H9 (cell line): Measurements from ENCODE around the gene ADARB2. TPM values are rescaled to one million over a fixed set of nuclear protein-coding genes. Genes with fewer than 3 reads are reported as not detected.

ENCODE experiments used
- DNase-seq: peaks from one replicate; pipeline ENCODE4 v3.0.0-alpha.2; 2017
- H2AFZ ChIP-seq: one replicate; pipeline ENCODE4 v1.6.1; 2013; ENCODE audit warnings: mild to moderate bottlenecking, low read length, control low read depth, moderate library complexity
- H2AK5ac ChIP-seq: 2 replicates; pipeline ENCODE4 v1.6.1; 2013; ENCODE audit warnings: low read length, control low read depth, mixed read lengths; ENCODE audit not compliant: insufficient read length
- H2BK120ac ChIP-seq: one replicate; pipeline ENCODE4 v1.6.1; 2013; ENCODE audit warnings: low read depth, mild to moderate bottlenecking, low read length, control low read depth, inconsistent platforms; ENCODE audit not compliant: poor library complexity, severe bottlenecking
- H2BK12ac ChIP-seq: 2 replicates; pipeline ENCODE4 v1.6.1; 2013; ENCODE audit warnings: low read length, control low read depth, mixed read lengths, low read depth; ENCODE audit not compliant: insufficient read length
- H2BK15ac ChIP-seq: 2 replicates; pipeline ENCODE4 v1.6.1; 2013; ENCODE audit warnings: low read depth, low read length, control low read depth
- H2BK20ac ChIP-seq: one replicate; pipeline ENCODE4 v1.6.1; 2013; ENCODE audit warnings: low read depth, mild to moderate bottlenecking, low read length, control low read depth, inconsistent platforms; ENCODE audit not compliant: poor library complexity, severe bottlenecking
- H2BK5ac ChIP-seq: 2 replicates; pipeline ENCODE4 v1.6.1; 2013; ENCODE audit warnings: low read length, control low read depth, mixed read lengths; ENCODE audit not compliant: insufficient read length
- H3K14ac ChIP-seq: 2 replicates; pipeline ENCODE4 v1.6.1; 2013; ENCODE audit warnings: low read length, control low read depth; ENCODE audit not compliant: insufficient read depth
- H3K18ac ChIP-seq: 2 replicates; pipeline ENCODE4 v1.6.1; 2013; ENCODE audit warnings: low read depth, mild to moderate bottlenecking, mixed read lengths, low read length, control low read depth; ENCODE audit not compliant: insufficient read length
- H3K23ac ChIP-seq: 2 replicates; pipeline ENCODE4 v1.6.1; 2013; ENCODE audit warnings: low read length, control low read depth, mixed read lengths, low read depth; ENCODE audit not compliant: insufficient read length
- H3K23me2 ChIP-seq: 2 replicates; pipeline ENCODE4 v1.6.1; 2013; ENCODE audit warnings: low read depth, mild to moderate bottlenecking, mixed read lengths, low read length, control low read depth; ENCODE audit not compliant: insufficient read length, poor library complexity, severe bottlenecking
- H3K27ac ChIP-seq: 2 replicates; pipeline ENCODE4 v1.5.1; 2013; ENCODE audit warnings: low read length, control low read depth, mixed read lengths, low read depth; ENCODE audit not compliant: insufficient read length
- H3K27me3 ChIP-seq: 2 replicates; pipeline ENCODE4 v1.6.1; 2013; ENCODE audit warnings: low read length, control low read depth, inconsistent platforms; ENCODE audit not compliant: insufficient read depth
- H3K4ac ChIP-seq: 2 replicates; pipeline ENCODE4 v1.6.1; 2013; ENCODE audit warnings: low read depth, mild to moderate bottlenecking, control low read depth, inconsistent platforms, low read length, moderate library complexity
- H3K4me1 ChIP-seq: 2 replicates; pipeline ENCODE4 v1.6.1; 2013; ENCODE audit warnings: low read length, control low read depth, inconsistent platforms; ENCODE audit not compliant: insufficient read depth
- H3K4me2 ChIP-seq: 2 replicates; pipeline ENCODE4 v1.6.1; 2013; ENCODE audit warnings: low read length, control low read depth, mixed read lengths; ENCODE audit not compliant: insufficient read length, insufficient read depth
- H3K56ac ChIP-seq: 2 replicates; pipeline ENCODE4 v1.6.1; 2013; ENCODE audit warnings: low read depth, mild to moderate bottlenecking, mixed read lengths, low read length, control low read depth; ENCODE audit not compliant: insufficient read length
- H3K79me1 ChIP-seq: 2 replicates; pipeline ENCODE4 v1.6.1; 2013; ENCODE audit warnings: low read depth, mild to moderate bottlenecking, moderate library complexity, low read length, control low read depth, inconsistent platforms; ENCODE audit not compliant: insufficient read depth, poor library complexity, severe bottlenecking
- H3K79me2 ChIP-seq: 2 replicates; pipeline ENCODE4 v1.6.1; 2013; ENCODE audit warnings: low read length, control low read depth, inconsistent platforms; ENCODE audit not compliant: insufficient read depth
- H3K9ac ChIP-seq: 2 replicates; pipeline ENCODE4 v1.6.1; 2013; ENCODE audit warnings: low read length, control low read depth, mixed read lengths; ENCODE audit not compliant: insufficient read length; ENCODE audit errors: extremely low read depth
- H3K9me3 ChIP-seq: one replicate; pipeline ENCODE4 v1.6.1; 2013; ENCODE audit warnings: low read depth, low read length, inconsistent platforms; ENCODE audit not compliant: control insufficient read depth
- H3T11ph ChIP-seq: one replicate; pipeline ENCODE4 v1.6.1; 2013; ENCODE audit warnings: mild to moderate bottlenecking, low read length, control low read depth, inconsistent platforms
- H4K20me1 ChIP-seq: one replicate; pipeline ENCODE4 v1.6.1; 2013; ENCODE audit not compliant: control insufficient read depth, insufficient read length, insufficient read depth
- H4K5ac ChIP-seq: 2 replicates; pipeline ENCODE4 v1.6.1; 2013; ENCODE audit warnings: low read depth, mild to moderate bottlenecking, mixed read lengths, low read length, control low read depth; ENCODE audit not compliant: insufficient read length
- H4K8ac ChIP-seq: replicated peaks from 2 replicates; pipeline ENCODE4 v1.6.1; 2013; ENCODE audit warnings: low read length, control low read depth, mixed read lengths, low read depth; ENCODE audit not compliant: insufficient read length
- H4K91ac ChIP-seq: 2 replicates; pipeline ENCODE4 v1.6.1; 2013; ENCODE audit warnings: low read depth, mild to moderate bottlenecking, moderate library complexity, mixed read lengths, low read length, control low read depth; ENCODE audit not compliant: insufficient read length
- H3K27ac Mint-ChIP-seq, 3 experiments: 2 replicates in 2 of 3; 3 replicates in 1 of 3; pipeline ENCODE4 v1.8.0; 2020 to 2021; ENCODE audit warnings: mixed read lengths in 3 of 3, mild to moderate bottlenecking in 1 of 3, moderate library complexity in 1 of 3
- H3K27me3 Mint-ChIP-seq: 2 replicates; pipeline ENCODE4 v1.8.0; 2021; ENCODE audit warnings: low read depth, mild to moderate bottlenecking, moderate library complexity, mixed read lengths
- H3K36me3 Mint-ChIP-seq, 3 experiments: 2 replicates in 2 of 3; 3 replicates in 1 of 3; pipeline ENCODE4 v1.8.0; 2020 to 2021; ENCODE audit warnings: low read depth in 3 of 3, mixed read lengths in 3 of 3; ENCODE audit not compliant: insufficient read depth in 1 of 3
- H3K4me1 Mint-ChIP-seq, 2 experiments: 2 replicates each; pipeline ENCODE4 v1.8.0; 2020; ENCODE audit warnings: mixed read lengths in 2 of 2
- H3K4me3 Mint-ChIP-seq, 2 experiments: 2 replicates in 1 of 2; 3 replicates in 1 of 2; pipeline ENCODE4 v1.8.0; 2020 to 2021; ENCODE audit warnings: mild to moderate bottlenecking in 2 of 2, mixed read lengths in 2 of 2, moderate library complexity in 1 of 2
- H3K9me3 Mint-ChIP-seq, 2 experiments: 2 replicates in 1 of 2; 3 replicates in 1 of 2; pipeline ENCODE4 v1.8.0; 2020; ENCODE audit warnings: mild to moderate bottlenecking in 2 of 2, mixed read lengths in 2 of 2, moderate library complexity in 1 of 2
- WGBS: extraction: QIAGEN DNeasy Blood & Tissue Kit; methylation state at CpG from one replicate; pipeline ENCODE4 v1.1.7; 2013; ENCODE audit warnings: missing lambda C conversion rate, low lambda C conversion rate, mixed read lengths; ENCODE audit not compliant: insufficient read length; ENCODE audit errors: extremely low coverage; 5-methylcytosine and 5-hydroxymethylcytosine counted together
- total RNA-seq: library from RNA; stranded (reverse); gene quantifications from 2 replicates; pipeline ENCODE4 v1.2.1, GENCODE V29; 2021
- TF ChIP-seq, protein P1 (sequence below): fragments of 200-600 bp; sonication (generic); conservative IDR thresholded peaks from 3 replicates; pipeline ENCODE4 v1.8.0; 2021; ENCODE audit warnings: antibody characterized with exemption, mild to moderate bottlenecking

Gene ADARB2
- total RNA-seq, 1 experiment from 2014 or later = 0.87 TPM

DNA sequence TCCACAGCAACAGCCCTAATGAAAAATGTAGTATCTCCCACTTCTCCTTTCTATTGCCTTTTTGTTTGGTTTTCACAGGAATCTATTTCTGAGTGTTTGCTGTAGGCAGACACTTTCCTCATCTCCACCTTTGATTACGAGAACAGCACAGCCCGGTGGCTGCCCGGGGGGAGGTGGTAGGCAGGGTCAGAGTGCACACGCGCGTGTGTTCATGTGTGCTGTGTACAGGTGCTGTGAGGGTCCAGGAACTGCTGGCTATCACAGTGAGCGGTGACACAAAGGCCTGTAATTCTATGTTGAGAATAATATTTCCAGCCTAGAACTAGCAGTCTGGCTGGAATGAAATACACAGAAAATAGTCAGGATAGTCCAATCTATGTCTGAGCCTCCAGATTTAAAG lies 212.8 kb downstream of the ADARB2 start:
- Histone ChIP-seq H3K23ac (no peak overlapping the region), H3K9me3 (no peaks in the 10 kb centered on the region), H3K23me2 (no peaks in the 10 kb centered on the region), H3K9ac (no peak overlapping the region), H3K4me1 (peaks cover 8% of the 10 kb centered on the region), H3K18ac (no peak overlapping the region), H2BK15ac (no peak overlapping the region), H3K56ac (no peak overlapping the region), H4K8ac (no peak overlapping the region), H3K27me3 (no peaks in the 10 kb centered on the region), H2BK20ac (no peak overlapping the region), H4K91ac (no peak overlapping the region), H3T11ph (no peak overlapping the region), H2BK12ac (no peak overlapping the region), H3K14ac (no peak overlapping the region), H3K79me1 (no peaks in the 10 kb centered on the region), H3K27ac (no peak overlapping the region), H2AK5ac (no peak overlapping the region), H3K79me2 (no peaks in the 10 kb centered on the region), H4K5ac (no peak overlapping the region), H2BK5ac (no peak overlapping the region), H4K20me1 (peaks cover 3% of the 10 kb centered on the region), H2AFZ (no peak overlapping the region), H2BK120ac (no peak overlapping the region), H3K4me2 (no peak overlapping the region), H3K4ac (no peak overlapping the region)
- peaks cover 5% of the 10 kb centered on the region; the same call in 1 of the 2 replicates for H3K27me3 Mint-ChIP-seq
- no peak overlapping the region for H3K27ac Mint-ChIP-seq
- H3K36me3 Mint-ChIP-seq = no peaks in the 10 kb centered on the region; a peak in 2 of 7 replicates
- peaks cover 40 to 47% of the 10 kb centered on the region in 2 experiments for H3K4me1 Mint-ChIP-seq
- H3K4me3 Mint-ChIP-seq = no peak overlapping the region
- TF ChIP-seq, protein P1, sequence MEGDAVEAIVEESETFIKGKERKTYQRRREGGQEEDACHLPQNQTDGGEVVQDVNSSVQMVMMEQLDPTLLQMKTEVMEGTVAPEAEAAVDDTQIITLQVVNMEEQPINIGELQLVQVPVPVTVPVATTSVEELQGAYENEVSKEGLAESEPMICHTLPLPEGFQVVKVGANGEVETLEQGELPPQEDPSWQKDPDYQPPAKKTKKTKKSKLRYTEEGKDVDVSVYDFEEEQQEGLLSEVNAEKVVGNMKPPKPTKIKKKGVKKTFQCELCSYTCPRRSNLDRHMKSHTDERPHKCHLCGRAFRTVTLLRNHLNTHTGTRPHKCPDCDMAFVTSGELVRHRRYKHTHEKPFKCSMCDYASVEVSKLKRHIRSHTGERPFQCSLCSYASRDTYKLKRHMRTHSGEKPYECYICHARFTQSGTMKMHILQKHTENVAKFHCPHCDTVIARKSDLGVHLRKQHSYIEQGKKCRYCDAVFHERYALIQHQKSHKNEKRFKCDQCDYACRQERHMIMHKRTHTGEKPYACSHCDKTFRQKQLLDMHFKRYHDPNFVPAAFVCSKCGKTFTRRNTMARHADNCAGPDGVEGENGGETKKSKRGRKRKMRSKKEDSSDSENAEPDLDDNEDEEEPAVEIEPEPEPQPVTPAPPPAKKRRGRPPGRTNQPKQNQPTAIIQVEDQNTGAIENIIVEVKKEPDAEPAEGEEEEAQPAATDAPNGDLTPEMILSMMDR = no peak
- DNase-seq = no peak
- no peaks in the 10 kb centered on the region for H3K9me3 Mint-ChIP-seq
- WGBS = no CpG with 5 or more reads among the region's 7 CpGs
